ENCODE results near the gene NLRP6. TPM values are rescaled to one million over a fixed set of nuclear protein-coding genes. Genes with fewer than 3 reads are reported as not detected.

Gene NLRP6
- total RNA-seq (1 to 10 TPM in 1 of 2 donors, under 1 TPM in 1; 0.26 to 1.5 TPM), polyA plus RNA-seq (ENCODE audit: insufficient read length in 6 of 6) (under 1 TPM in 2 of 6 donors, not detected in 4; 0.06 to 0.08 TPM)
- long read RNA-seq, donor 1: 0 reads
- long read RNA-seq, donor 2: 0 reads
- long read RNA-seq, donor 3: 0 reads
- long read RNA-seq, donor 4: 0 reads
- long read RNA-seq, donor 5: 0 reads
- long read RNA-seq, donor 6: 0 reads
- long read RNA-seq, donor 7: 0 reads
- long read RNA-seq, donor 8: 0 reads
- long read RNA-seq, donor 9: 0 reads
- long read RNA-seq, donor 10: 0 reads
- long read RNA-seq, donor 11: 0 reads
- long read RNA-seq, donor 12: 0 reads

DNA sequence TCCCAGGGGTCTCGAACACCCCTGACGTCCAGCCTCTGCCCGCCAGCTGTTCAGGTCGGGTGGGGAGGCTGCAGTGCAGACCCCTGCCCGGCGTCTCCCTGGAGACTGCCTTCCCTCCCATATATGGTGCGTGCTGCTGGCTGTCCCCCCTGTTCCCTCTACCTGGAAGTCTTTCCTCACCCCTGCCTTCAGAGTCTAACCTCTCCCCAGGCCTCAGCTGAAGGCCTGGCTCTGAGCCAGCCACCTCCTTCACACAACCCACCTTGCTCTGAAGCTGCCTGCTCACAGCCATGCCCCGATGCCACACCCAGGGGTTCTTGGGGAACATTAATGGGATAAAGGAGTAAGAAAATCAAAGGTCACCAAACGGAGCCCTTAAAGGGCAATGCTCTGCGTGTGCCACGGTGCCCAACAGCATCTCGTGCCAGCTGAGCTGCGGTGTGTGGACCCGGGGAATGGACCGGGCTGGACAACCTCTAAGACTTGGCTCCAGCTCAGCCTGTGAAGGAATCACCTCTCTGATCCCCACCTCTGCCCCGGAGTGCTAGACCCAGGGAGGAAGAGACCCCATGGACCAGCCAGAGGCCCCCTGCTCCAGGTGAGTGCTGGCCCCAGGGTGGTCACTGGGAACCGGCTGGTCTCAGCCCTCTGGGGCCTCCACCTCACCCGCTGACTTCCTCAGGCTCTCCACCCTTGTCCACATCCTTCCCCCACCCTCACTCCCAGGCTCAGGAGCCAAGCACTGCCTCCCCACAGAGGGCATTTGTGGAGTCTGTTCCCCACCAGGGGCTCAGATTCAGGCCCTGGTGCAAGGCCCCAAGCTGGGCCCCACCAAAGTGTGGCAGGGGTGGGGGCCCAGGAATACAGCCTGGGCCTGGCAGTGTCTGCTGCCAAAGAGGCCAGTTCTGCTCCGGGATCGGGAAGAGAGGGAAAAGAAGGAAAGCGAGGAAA, at the start of gene NLRP6:
Gene NLRP6, plus strand, starts transcription at position 407 of the 951 bp plus-strand sequence. Its CDS starts 163 bp downstream, at position 570.
- Histone ChIP-seq H3K27ac (peak within 1 kb of the TSS in 1 of 2 donors; percentile 7), H3K4me3 (peak within 1 kb of the TSS in 1 of 2 donors; percentile 40), H3K9me3 (no peaks in the 10 kb centered on the region), H3K27me3 (peaks cover 50 to 61% of the 10 kb centered on the region in 2 donors), H3K36me3 (no peaks in the 10 kb centered on the region), H3K4me1 (peaks cover 10 to 52% of the 10 kb centered on the region in 2 donors)
- DNase-seq (peak in 1 of 4 donors; percentile 54), ATAC-seq (no peak)
- TF ChIP-seq, protein P1, sequence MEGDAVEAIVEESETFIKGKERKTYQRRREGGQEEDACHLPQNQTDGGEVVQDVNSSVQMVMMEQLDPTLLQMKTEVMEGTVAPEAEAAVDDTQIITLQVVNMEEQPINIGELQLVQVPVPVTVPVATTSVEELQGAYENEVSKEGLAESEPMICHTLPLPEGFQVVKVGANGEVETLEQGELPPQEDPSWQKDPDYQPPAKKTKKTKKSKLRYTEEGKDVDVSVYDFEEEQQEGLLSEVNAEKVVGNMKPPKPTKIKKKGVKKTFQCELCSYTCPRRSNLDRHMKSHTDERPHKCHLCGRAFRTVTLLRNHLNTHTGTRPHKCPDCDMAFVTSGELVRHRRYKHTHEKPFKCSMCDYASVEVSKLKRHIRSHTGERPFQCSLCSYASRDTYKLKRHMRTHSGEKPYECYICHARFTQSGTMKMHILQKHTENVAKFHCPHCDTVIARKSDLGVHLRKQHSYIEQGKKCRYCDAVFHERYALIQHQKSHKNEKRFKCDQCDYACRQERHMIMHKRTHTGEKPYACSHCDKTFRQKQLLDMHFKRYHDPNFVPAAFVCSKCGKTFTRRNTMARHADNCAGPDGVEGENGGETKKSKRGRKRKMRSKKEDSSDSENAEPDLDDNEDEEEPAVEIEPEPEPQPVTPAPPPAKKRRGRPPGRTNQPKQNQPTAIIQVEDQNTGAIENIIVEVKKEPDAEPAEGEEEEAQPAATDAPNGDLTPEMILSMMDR (IDR thresholded peaks at IDR 0.05): no peak
- intact Hi-C loops (cut with DNase I): no loop called here

DNA sequence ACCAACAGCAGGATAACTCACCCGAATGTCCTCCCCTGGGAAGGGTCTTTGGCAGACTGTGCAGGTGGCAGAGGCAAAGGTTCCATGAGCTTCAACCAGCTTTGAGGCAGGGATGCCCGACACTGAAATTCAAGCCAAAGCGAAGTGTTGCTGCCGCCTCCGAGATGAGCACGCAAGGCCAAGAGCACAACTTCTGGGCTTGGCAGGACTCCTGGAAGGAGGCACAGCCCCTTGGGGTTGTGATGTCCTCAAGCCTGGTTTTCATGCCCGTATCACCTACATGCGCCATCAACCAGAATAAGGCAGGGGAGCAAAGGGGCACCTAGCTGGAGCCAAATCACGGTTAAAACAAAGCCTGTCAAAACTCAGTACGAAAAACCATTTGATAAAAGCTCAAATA, 47.8 kb upstream of the NLRP6 start:
- H3K4me3 ChIP-seq: no peak overlapping the region
- TF ChIP-seq, protein P1 (IDR thresholded peaks at IDR 0.05): no peak
- no peak overlapping the region for H3K27ac ChIP-seq
- no peaks in the 10 kb centered on the region for H3K9me3 ChIP-seq
- DNase-seq (no peak), ATAC-seq (no peak)
- H3K36me3 ChIP-seq: no peaks in the 10 kb centered on the region
- intact Hi-C loops (cut with DNase I): no loop called here
- peaks cover 2 to 7% of the 10 kb centered on the region in 2 donors for H3K4me1 ChIP-seq
- no peaks in the 10 kb centered on the region for H3K27me3 ChIP-seq

DNA sequence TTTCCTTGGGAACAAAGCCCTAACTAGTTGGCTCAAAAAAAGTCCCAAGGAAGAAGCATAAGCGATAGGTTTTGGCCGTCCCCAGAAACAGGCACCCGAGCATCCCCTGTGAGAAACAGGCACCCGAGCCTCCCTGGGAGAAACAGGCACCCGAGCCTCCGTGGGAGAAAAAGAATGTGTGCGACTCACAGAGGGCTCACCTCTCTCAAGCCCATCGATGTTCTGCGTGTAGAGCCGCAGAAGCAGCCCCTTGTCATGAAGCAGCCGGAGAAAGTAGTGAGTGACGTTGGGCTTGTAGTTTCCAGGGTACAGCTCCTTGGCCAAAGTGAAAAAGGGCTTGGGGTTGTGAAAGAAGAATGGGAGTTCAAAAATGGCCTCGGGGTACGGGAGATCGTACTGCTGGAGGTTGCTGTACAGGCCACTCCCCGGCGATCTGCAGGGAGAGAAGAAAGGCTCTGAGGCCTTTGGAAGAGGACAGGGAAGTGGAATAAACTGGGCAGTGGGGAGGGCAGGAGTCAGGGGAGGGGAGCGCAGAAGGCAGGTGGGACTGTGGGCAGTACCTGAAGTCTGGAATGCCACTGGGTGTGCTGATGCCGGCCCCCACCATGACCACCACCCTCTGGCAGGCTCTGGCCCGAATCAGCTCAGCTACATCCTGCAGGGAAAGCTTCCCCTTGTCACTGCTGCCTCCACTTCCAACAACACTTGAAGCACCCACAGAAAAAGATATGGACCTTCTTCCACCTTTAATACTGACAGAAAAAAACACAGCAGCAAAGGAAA, 45.2 kb upstream of the NLRP6 start:
- Histone ChIP-seq H3K4me3 (no peak overlapping the region), H3K36me3 (no peaks in the 10 kb centered on the region), H3K4me1 (peaks cover 10 to 17% of the 10 kb centered on the region in 2 donors), H3K27me3 (no peaks in the 10 kb centered on the region), H3K9me3 (no peaks in the 10 kb centered on the region), H3K27ac (no peak overlapping the region)
- DNase-seq (no peak), ATAC-seq (no peak)
- TF ChIP-seq, protein P1 (IDR thresholded peaks at IDR 0.05): no peak
- intact Hi-C loops (cut with DNase I): no loop called here

DNA sequence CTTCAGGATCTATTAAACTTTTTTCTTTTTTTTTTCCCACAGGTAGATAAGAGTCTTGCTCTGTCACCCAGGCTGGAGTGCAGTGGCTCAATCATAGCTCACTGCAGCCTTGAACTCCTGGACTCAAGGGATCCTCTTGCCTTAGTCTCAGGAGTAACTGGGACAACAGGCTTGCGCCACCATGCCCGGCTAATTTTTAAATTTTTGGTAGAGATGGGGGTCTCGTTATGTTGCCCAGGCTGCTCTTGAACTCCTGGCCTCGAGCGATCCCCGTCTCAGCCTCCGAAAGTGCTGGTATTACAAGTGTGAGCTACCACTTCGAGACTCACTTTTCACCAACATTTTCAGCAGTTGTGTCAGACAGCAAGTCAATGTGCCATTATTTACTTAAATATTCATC, 43.0 kb upstream of the NLRP6 start:
- ATAC-seq (no peak), DNase-seq (no peak)
- Histone ChIP-seq H3K27me3 (no peaks in the 10 kb centered on the region), H3K36me3 (peaks cover 0 to 16% of the 10 kb centered on the region in 2 donors), H3K4me3 (peak overlapping the region; percentile 77 to 99), H3K27ac (no peak overlapping the region), H3K4me1 (peaks cover 12 to 33% of the 10 kb centered on the region in 2 donors), H3K9me3 (no peaks in the 10 kb centered on the region)
- TF ChIP-seq, protein P1 (IDR thresholded peaks at IDR 0.05): no peak
- intact Hi-C loops (cut with DNase I): no loop called here

All from left lung (tissue), 14 donors.